Measurements from ENCODE around the gene CAPN14.
"Not testable (repeated sequence)": the region's sequence is repeated elsewhere in the genome, so short reads cannot be mapped to it uniquely, and the experiment has no call there.

Gene CAPN14

GRCh38 chr2:31192396-31192795 lies 24.9 kb downstream of the CAPN14 start:
- no peak overlapping the region; the same call in 1 of the 2 replicates for H3K9ac ChIP-seq (ENCODE audit: low read depth, low read length)
- no peak overlapping the region for H3K27ac ChIP-seq (ENCODE audit: low read depth, low read length)
- H3K36me3 ChIP-seq (ENCODE audit: insufficient read depth, low read length) = no peaks in the 10 kb centered on the region
- H3K9me3 ChIP-seq (ENCODE audit: insufficient read depth, low read depth, low read length) = no peaks in the 10 kb centered on the region
- 93% methylated on average over 2 of the region's 2 CpGs for WGBS
- H3K27me3 ChIP-seq (ENCODE audit: insufficient read depth, low read length) = no peaks in the 10 kb centered on the region
- H3K4me1 ChIP-seq (ENCODE audit: insufficient read depth, low read length) = no peaks in the 10 kb centered on the region
- H3K4me3 ChIP-seq (ENCODE audit: low read length) = no peak overlapping the region

GRCh38 chr2:31191931-31192330 lies 25.4 kb downstream of the CAPN14 start:
- Histone ChIP-seq H3K9ac (ENCODE audit: low read depth, low read length) (no peak overlapping the region; the same call in 1 of the 2 replicates), H3K9me3 (ENCODE audit: insufficient read depth, low read depth, low read length) (no peaks in the 10 kb centered on the region), H3K4me1 (ENCODE audit: insufficient read depth, low read length) (no peaks in the 10 kb centered on the region), H3K27me3 (ENCODE audit: insufficient read depth, low read length) (no peaks in the 10 kb centered on the region), H3K36me3 (ENCODE audit: insufficient read depth, low read length) (no peaks in the 10 kb centered on the region), H3K27ac (ENCODE audit: low read depth, low read length) (no peak overlapping the region), H3K4me3 (ENCODE audit: low read length) (no peak overlapping the region)
- WGBS = 95% methylated on average over 11 of the region's 11 CpGs

- Histone ChIP-seq H3K9ac (ENCODE audit: low read depth, low read length) (no peak overlapping the region), H3K27ac (ENCODE audit: low read depth, low read length) (no peak overlapping the region), H3K4me3 (ENCODE audit: low read length) (no peak overlapping the region), H3K9me3 (ENCODE audit: insufficient read depth, low read depth, low read length) (no peaks in the 10 kb centered on the region), H3K4me1 (ENCODE audit: insufficient read depth, low read length) (no peaks in the 10 kb centered on the region), H3K36me3 (ENCODE audit: insufficient read depth, low read length) (no peaks in the 10 kb centered on the region), H3K27me3 (ENCODE audit: insufficient read depth, low read length) (0 out of 2 replicates have a peak, but pooled peaks cover 5% of the 10 kb centered on the region)
- WGBS = 96% methylated on average over 1 of the region's 1 CpG
These were observed 27.1 kb downstream of the CAPN14 start for GRCh38 chr2:31190188-31190587.

GRCh38 chr2:31189141-31189540 lies 28.2 kb downstream of the CAPN14 start:
- H3K4me1 ChIP-seq (ENCODE audit: insufficient read depth, low read length) = no peaks in the 10 kb centered on the region
- no peak overlapping the region for H3K9ac ChIP-seq (ENCODE audit: low read depth, low read length)
- 91% methylated on average over 4 of the region's 4 CpGs for WGBS
- H3K27ac ChIP-seq (ENCODE audit: low read depth, low read length) = no peak overlapping the region
- no peak overlapping the region for H3K4me3 ChIP-seq (ENCODE audit: low read length)
- H3K36me3 ChIP-seq (ENCODE audit: insufficient read depth, low read length) = no peaks in the 10 kb centered on the region
- H3K27me3 ChIP-seq (ENCODE audit: insufficient read depth, low read length) = 0 out of 2 replicates have a peak, but pooled peaks cover 5% of the 10 kb centered on the region
- H3K9me3 ChIP-seq (ENCODE audit: insufficient read depth, low read depth, low read length) = no peaks in the 10 kb centered on the region

GRCh38 chr2:31188131-31188530 lies 29.2 kb downstream of the CAPN14 start:
- H3K9me3 ChIP-seq (ENCODE audit: insufficient read depth, low read depth, low read length) = no peaks in the 10 kb centered on the region
- H3K9ac ChIP-seq (ENCODE audit: low read depth, low read length) = no peak overlapping the region
- H3K4me1 ChIP-seq (ENCODE audit: insufficient read depth, low read length) = no peaks in the 10 kb centered on the region
- whole genome bisulfite sequencing = 73% methylated on average over 5 of the region's 5 CpGs
- H3K27ac ChIP-seq (ENCODE audit: low read depth, low read length) = no peak overlapping the region
- no peak overlapping the region for H3K4me3 ChIP-seq (ENCODE audit: low read length)
- 0 out of 2 replicates have a peak, but pooled peaks cover 5% of the 10 kb centered on the region for H3K27me3 ChIP-seq (ENCODE audit: insufficient read depth, low read length)
- no peaks in the 10 kb centered on the region for H3K36me3 ChIP-seq (ENCODE audit: insufficient read depth, low read length)

- H3K27ac ChIP-seq (ENCODE audit: low read depth, low read length) = no peak overlapping the region
- H3K36me3 ChIP-seq (ENCODE audit: insufficient read depth, low read length) = no peaks in the 10 kb centered on the region
- 88% methylated on average over 4 of the region's 4 CpGs for WGBS
- H3K4me1 ChIP-seq (ENCODE audit: insufficient read depth, low read length) = no peaks in the 10 kb centered on the region
- no peak overlapping the region for H3K9ac ChIP-seq (ENCODE audit: low read depth, low read length)
- 0 out of 2 replicates have a peak, but pooled peaks cover 5% of the 10 kb centered on the region for H3K27me3 ChIP-seq (ENCODE audit: insufficient read depth, low read length)
- H3K4me3 ChIP-seq (ENCODE audit: low read length) = no peak overlapping the region
- H3K9me3 ChIP-seq (ENCODE audit: insufficient read depth, low read depth, low read length) = no peaks in the 10 kb centered on the region
These were observed 30.1 kb downstream of the CAPN14 start for GRCh38 chr2:31187166-31187565.

GRCh38 chr2:31183973-31184372 lies 33.3 kb downstream of the CAPN14 start:
- 76% methylated on average over 7 of the region's 7 CpGs for WGBS
- not testable (repeated sequence) for H3K9me3 ChIP-seq (ENCODE audit: insufficient read depth, low read depth, low read length); H3K36me3 ChIP-seq (ENCODE audit: insufficient read depth, low read length); H3K4me1 ChIP-seq (ENCODE audit: insufficient read depth, low read length); H3K4me3 ChIP-seq (ENCODE audit: low read length); H3K27me3 ChIP-seq (ENCODE audit: insufficient read depth, low read length); H3K27ac ChIP-seq (ENCODE audit: low read depth, low read length); H3K9ac ChIP-seq (ENCODE audit: low read depth, low read length)

GRCh38 chr2:31176742-31177141 lies 40.6 kb downstream of the CAPN14 start:
- Histone ChIP-seq H3K9me3 (ENCODE audit: insufficient read depth, low read depth, low read length) (no peaks in the 10 kb centered on the region), H3K27me3 (ENCODE audit: insufficient read depth, low read length) (no peaks in the 10 kb centered on the region), H3K36me3 (ENCODE audit: insufficient read depth, low read length) (no peaks in the 10 kb centered on the region), H3K27ac (ENCODE audit: low read depth, low read length) (no peak overlapping the region), H3K4me3 (ENCODE audit: low read length) (no peak overlapping the region), H3K4me1 (ENCODE audit: insufficient read depth, low read length) (no peaks in the 10 kb centered on the region), H3K9ac (ENCODE audit: low read depth, low read length) (no peak overlapping the region)
- 86% methylated on average over 10 of the region's 10 CpGs for WGBS

GRCh38 chr2:31171142-31171541 lies 46.2 kb downstream of the CAPN14 start:
- WGBS = 94% methylated on average over 4 of the region's 4 CpGs
- H3K27me3 ChIP-seq (ENCODE audit: insufficient read depth, low read length) = no peaks in the 10 kb centered on the region
- no peaks in the 10 kb centered on the region for H3K4me1 ChIP-seq (ENCODE audit: insufficient read depth, low read length)
- H3K9ac ChIP-seq (ENCODE audit: low read depth, low read length) = no peak overlapping the region
- no peak overlapping the region for H3K27ac ChIP-seq (ENCODE audit: low read depth, low read length)
- no peaks in the 10 kb centered on the region for H3K36me3 ChIP-seq (ENCODE audit: insufficient read depth, low read length)
- no peak overlapping the region for H3K4me3 ChIP-seq (ENCODE audit: low read length)
- H3K9me3 ChIP-seq (ENCODE audit: insufficient read depth, low read depth, low read length) = no peaks in the 10 kb centered on the region

- H3K27me3 ChIP-seq (ENCODE audit: insufficient read depth, low read length) = no peaks in the 10 kb centered on the region
- no peak overlapping the region for H3K9ac ChIP-seq (ENCODE audit: low read depth, low read length)
- no peak overlapping the region for H3K4me3 ChIP-seq (ENCODE audit: low read length)
- no peaks in the 10 kb centered on the region for H3K36me3 ChIP-seq (ENCODE audit: insufficient read depth, low read length)
- 4% methylated on average over 4 of the region's 4 CpGs for WGBS
- no peaks in the 10 kb centered on the region for H3K4me1 ChIP-seq (ENCODE audit: insufficient read depth, low read length)
- H3K9me3 ChIP-seq (ENCODE audit: insufficient read depth, low read depth, low read length) = no peaks in the 10 kb centered on the region
- no peak overlapping the region for H3K27ac ChIP-seq (ENCODE audit: low read depth, low read length)
These were observed 47.1 kb downstream of the CAPN14 start for GRCh38 chr2:31170071-31170698.

GRCh38 chr2:31168291-31168690 lies 49.0 kb downstream of the CAPN14 start:
- Histone ChIP-seq H3K27ac (ENCODE audit: low read depth, low read length) (no peak overlapping the region), H3K9me3 (ENCODE audit: insufficient read depth, low read depth, low read length) (no peaks in the 10 kb centered on the region), H3K4me1 (ENCODE audit: insufficient read depth, low read length) (no peaks in the 10 kb centered on the region), H3K36me3 (ENCODE audit: insufficient read depth, low read length) (no peaks in the 10 kb centered on the region), H3K9ac (ENCODE audit: low read depth, low read length) (no peak overlapping the region), H3K27me3 (ENCODE audit: insufficient read depth, low read length) (no peaks in the 10 kb centered on the region), H3K4me3 (ENCODE audit: low read length) (no peak overlapping the region)
- WGBS = 93% methylated on average over 6 of the region's 6 CpGs

- WGBS = 89% methylated on average over 1 of the region's 1 CpG
- Histone ChIP-seq H3K27ac (ENCODE audit: low read depth, low read length) (no peak overlapping the region), H3K27me3 (ENCODE audit: insufficient read depth, low read length) (no peaks in the 10 kb centered on the region)
These were observed 50.4 kb downstream of the CAPN14 start for GRCh38 chr2:31166925-31167324.

More at GRCh38 chr2:31166925-31167324, 50.4 kb downstream of the CAPN14 start:
- H3K4me3 ChIP-seq (ENCODE audit: low read length) = no peak overlapping the region
- no peaks in the 10 kb centered on the region for H3K4me1 ChIP-seq (ENCODE audit: insufficient read depth, low read length)
- no peak overlapping the region for H3K9ac ChIP-seq (ENCODE audit: low read depth, low read length)
- H3K9me3 ChIP-seq (ENCODE audit: insufficient read depth, low read depth, low read length) = no peaks in the 10 kb centered on the region
- H3K36me3 ChIP-seq (ENCODE audit: insufficient read depth, low read length) = no peaks in the 10 kb centered on the region

Data from HUES64 (cell line).